ENCODE measurements around the gene NDFIP1.
"Not testable (repeated sequence)": the region's sequence is repeated elsewhere in the genome, so short reads cannot be mapped to it uniquely, and the experiment has no call there.

The NDFIP1 gene

DNA sequence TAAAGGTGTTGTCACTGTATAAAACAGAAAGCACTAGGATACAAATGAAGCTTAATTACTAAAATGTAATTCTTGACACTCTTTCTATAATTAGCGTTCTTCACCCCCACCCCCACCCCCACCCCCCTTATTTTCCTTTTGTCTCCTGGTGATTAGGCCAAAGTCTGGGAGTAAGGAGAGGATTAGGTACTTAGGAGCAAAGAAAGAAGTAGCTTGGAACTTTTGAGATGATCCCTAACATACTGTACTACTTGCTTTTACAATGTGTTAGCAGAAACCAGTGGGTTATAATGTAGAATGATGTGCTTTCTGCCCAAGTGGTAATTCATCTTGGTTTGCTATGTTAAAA is 43.8 kb downstream of the NDFIP1 start:
- H3K4me3 ChIP-seq (ENCODE audit: low read length), result no peak overlapping the region
- TF ChIP-seq, protein P1, sequence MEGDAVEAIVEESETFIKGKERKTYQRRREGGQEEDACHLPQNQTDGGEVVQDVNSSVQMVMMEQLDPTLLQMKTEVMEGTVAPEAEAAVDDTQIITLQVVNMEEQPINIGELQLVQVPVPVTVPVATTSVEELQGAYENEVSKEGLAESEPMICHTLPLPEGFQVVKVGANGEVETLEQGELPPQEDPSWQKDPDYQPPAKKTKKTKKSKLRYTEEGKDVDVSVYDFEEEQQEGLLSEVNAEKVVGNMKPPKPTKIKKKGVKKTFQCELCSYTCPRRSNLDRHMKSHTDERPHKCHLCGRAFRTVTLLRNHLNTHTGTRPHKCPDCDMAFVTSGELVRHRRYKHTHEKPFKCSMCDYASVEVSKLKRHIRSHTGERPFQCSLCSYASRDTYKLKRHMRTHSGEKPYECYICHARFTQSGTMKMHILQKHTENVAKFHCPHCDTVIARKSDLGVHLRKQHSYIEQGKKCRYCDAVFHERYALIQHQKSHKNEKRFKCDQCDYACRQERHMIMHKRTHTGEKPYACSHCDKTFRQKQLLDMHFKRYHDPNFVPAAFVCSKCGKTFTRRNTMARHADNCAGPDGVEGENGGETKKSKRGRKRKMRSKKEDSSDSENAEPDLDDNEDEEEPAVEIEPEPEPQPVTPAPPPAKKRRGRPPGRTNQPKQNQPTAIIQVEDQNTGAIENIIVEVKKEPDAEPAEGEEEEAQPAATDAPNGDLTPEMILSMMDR (IDR thresholded peaks at IDR 0.05; ENCODE audit: insufficient read depth, low read depth, low read length, missing control alignments), result no peak
- DNase-seq (ENCODE audit: low read depth), result no peak

DNA sequence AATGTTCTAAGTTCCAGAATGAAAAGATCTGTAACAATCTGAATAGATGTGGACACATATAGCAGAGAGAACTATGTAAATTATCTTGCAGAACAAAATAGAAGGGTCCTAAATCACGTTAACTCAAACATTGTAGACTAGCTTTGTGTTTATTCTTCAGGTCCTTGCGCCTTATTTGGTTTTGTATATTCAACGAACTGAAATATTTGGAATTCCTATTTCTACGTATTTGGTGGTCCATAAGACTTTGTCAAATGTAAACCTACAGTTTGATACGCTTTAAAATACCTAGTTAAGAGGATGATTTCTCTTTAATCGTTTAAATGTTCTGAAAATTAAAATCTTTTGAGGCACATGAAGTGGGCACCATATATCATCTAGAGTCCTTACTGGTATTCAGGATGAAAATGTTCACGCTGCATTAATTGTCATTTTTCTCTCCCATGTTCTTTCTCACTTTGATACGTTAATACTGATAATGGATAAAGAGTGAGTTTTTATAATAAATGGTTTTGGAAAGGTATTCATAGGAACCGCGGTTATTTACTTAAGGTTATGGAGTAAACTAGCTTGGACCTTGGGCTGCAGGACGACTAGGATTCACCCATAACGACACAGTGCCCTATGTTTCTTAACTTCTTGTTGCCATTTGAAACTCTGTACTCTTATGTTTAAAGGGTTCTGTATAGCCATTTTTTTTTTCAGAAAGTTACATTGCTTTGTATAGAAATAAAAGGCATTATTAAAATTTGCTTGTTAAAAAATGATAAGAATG is 45.3 kb downstream of the NDFIP1 start:
- DNase-seq (ENCODE audit: low read depth), result no peak
- TF ChIP-seq, protein P1 (IDR thresholded peaks at IDR 0.05; ENCODE audit: insufficient read depth, low read depth, low read length, missing control alignments), result no peak
- H3K4me3 ChIP-seq (ENCODE audit: low read length), result no peak overlapping the region

DNA sequence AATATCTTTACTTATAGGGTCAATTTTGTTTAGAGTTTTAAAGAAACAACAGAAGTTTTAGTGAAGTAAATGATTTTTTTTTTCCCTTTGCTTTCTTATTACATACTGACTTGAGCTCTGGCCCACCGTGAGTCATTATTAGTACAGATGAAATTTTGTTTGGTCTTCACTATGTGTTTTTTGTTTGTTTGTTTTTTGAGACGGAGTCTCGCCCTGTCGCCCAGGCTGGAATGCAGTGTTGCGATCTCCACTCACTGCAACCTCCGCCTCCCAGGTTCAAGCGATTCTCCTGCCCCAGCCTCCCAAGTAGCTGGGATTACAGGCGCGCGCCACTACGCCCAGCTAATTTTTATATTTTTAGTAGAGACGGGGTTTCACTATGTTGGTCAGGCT is 45.9 kb downstream of the NDFIP1 start:
- DNase-seq (ENCODE audit: low read depth); H3K4me3 ChIP-seq (ENCODE audit: low read length): not testable (repeated sequence)

DNA sequence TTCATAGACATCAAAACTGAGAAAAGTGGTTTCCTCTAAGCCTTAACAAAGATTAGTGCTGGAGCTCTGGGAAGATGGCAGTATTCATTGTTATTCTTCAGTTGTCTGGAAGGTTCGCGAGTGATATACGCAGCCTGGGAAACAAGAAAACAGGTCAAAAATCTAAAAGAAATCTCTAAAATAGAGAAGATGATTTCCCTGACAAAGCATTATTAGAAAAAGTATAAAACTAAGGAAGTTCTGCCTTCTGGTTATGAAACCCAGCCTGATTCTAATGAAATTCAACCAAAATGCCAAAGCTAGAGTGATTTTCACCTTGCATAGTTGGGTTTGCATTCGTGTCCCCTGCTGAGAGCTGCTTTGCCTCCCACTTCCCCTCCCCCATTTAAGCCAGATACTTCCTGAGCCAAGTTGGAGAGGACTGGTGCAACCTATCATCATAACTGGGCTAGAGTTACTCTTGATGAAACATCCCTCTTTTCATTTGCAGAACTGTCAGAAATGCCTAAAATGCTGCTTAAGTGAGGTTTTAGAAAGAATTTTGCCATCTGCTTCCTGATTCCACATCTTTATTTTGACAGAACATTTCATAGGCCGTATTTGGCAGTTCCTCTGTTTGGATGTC is 48.4 kb downstream of the NDFIP1 start:
- TF ChIP-seq, protein P1 (IDR thresholded peaks at IDR 0.05; ENCODE audit: insufficient read depth, low read depth, low read length, missing control alignments), result no peak
- H3K4me3 ChIP-seq (ENCODE audit: low read length), result no peak overlapping the region
- DNase-seq (ENCODE audit: low read depth), result no peak

DNA sequence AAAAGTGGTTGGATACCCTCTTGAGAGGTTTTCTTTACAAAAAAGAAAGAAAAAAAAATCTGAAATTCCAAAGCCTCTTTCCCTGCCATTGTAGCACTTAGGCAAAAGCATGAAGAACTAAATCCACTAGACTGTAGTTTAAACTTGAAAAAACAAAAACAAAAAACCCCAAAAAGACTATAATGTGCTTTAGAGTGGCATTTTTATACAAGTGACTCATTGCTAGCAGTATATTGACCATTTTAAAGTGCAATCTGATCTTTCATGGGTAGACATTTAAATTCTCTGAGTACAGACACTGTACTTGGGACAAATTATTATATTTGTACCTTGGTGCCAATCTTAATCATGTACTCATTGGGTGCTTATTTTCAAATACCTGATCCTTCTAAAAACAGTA is 50.8 kb downstream of the NDFIP1 start:
- no peak for DNase-seq (ENCODE audit: low read depth)
- H3K4me3 ChIP-seq (ENCODE audit: low read length), result no peak overlapping the region
- TF ChIP-seq, protein P1 (IDR thresholded peaks at IDR 0.05; ENCODE audit: insufficient read depth, low read depth, low read length, missing control alignments), result no peak

DNA sequence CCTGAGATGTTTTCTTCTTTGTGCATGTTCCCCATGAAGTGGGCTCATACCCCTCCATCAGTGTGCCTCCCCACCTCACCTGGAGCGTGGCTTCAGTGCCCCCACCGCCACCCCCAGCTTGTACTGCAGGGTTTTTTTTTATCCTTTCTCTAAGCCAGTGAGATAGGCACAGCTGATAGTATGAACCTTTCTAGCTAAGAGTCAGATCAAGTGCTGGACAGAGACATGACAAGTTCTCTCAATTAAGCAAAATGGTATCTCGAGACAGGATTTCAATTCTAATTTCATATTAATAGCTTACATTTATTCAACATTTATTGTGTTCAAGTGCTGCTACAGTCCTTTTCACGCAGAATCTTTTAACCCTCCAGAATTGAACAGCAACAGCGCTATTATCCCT is 55.7 kb downstream of the NDFIP1 start:
- TF ChIP-seq, protein P1 (IDR thresholded peaks at IDR 0.05; ENCODE audit: insufficient read depth, low read depth, low read length, missing control alignments), result no peak
- H3K4me3 ChIP-seq (ENCODE audit: low read length), result no peak overlapping the region
- DNase-seq (ENCODE audit: low read depth), result no peak

DNA sequence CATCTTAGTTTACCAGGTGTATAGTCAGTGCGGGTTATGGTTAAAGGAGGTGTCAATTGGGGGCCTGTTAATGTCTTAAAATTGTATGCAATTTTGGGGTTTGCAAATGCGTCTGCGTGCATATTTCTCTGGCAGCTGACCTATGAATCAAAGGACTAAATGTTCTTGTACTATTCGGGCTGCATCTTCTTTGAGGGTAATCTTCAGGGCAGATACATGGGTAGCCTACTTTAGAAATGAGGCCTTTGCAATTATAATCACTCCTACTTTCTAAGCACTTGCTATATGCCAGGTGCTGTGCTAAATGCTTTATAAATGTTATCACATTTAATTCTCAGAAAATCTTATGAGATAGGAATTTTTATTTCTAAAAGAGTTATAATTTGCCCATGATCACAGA is 58.2 kb downstream of the NDFIP1 start:
- no peak for DNase-seq (ENCODE audit: low read depth)
- no peak overlapping the region for H3K4me3 ChIP-seq (ENCODE audit: low read length)
- TF ChIP-seq, protein P1 (IDR thresholded peaks at IDR 0.05; ENCODE audit: insufficient read depth, low read depth, low read length, missing control alignments), result no peak

All from epithelial cell of esophagus (primary cell).